HG03196 (cell line): Measurements from ENCODE around the gene RBBP8NL.
"Not testable (repeated sequence)": the region's sequence is repeated elsewhere in the genome, so short reads cannot be mapped to it uniquely, and the experiment has no call there.

Experiments used
- ATAC-seq: cut with Tn5 transposase; IDR thresholded peaks from one replicate; pipeline ENCODE4 v1.9.1; 2021; ENCODE audit not compliant: unreplicated experiment

RBBP8NL gene

GRCh38 chr20:62376112-62377063 lies 51.0 kb downstream of the RBBP8NL start:
- no peak for ATAC-seq

- no peak for ATAC-seq
Measured at GRCh38 chr20:62374331-62375152, 52.8 kb downstream of the RBBP8NL start.

- not testable (repeated sequence) for ATAC-seq
Measured at GRCh38 chr20:62373631-62374179, 53.6 kb downstream of the RBBP8NL start.

- ATAC-seq = no peak
Measured at GRCh38 chr20:62372042-62372993, 55.0 kb downstream of the RBBP8NL start.

GRCh38 chr20:62371588-62372041 lies 55.7 kb downstream of the RBBP8NL start:
- no peak for ATAC-seq

- no peak for ATAC-seq
Measured at GRCh38 chr20:62370807-62371587, 56.3 kb downstream of the RBBP8NL start.

- ATAC-seq = no peak
Measured at GRCh38 chr20:62370115-62370806, 57.1 kb downstream of the RBBP8NL start.

- no peak for ATAC-seq
Measured at GRCh38 chr20:62369815-62370114, 57.6 kb downstream of the RBBP8NL start.

- ATAC-seq = no peak
Measured at GRCh38 chr20:62368976-62369814, 58.1 kb downstream of the RBBP8NL start.

- no peak for ATAC-seq
Measured at GRCh38 chr20:62368392-62368975, 58.9 kb downstream of the RBBP8NL start.

GRCh38 chr20:62367633-62368391 lies 59.5 kb downstream of the RBBP8NL start:
- ATAC-seq = no peak

- ATAC-seq = no peak
Measured at GRCh38 chr20:62367136-62367632, 60.2 kb downstream of the RBBP8NL start, which contains the start of gene LAMA5. TSS of gene LAMA5 (minus strand) at chr20:62367312. CDS start at chr20:62367245, 67 bp downstream.

- ATAC-seq = no peak
Measured at GRCh38 chr20:62366370-62367135, 60.8 kb downstream of the RBBP8NL start.

GRCh38 chr20:62365814-62366369 lies 61.4 kb downstream of the RBBP8NL start:
- ATAC-seq = no peak

GRCh38 chr20:62364911-62365736 lies 62.2 kb downstream of the RBBP8NL start:
- no peak for ATAC-seq
